HEK293 (cell line): ENCODE data around the gene ISYNA1.

Source experiments
- CTCF ChIA-PET: fragments of 350-600 bp; formaldehyde crosslinking; extraction: SDS; loops from one replicate; lab custom pipeline; 2021; ENCODE audit warnings: antibody characterized with exemption; lab: Yijun Ruan, JAX
- POLR2A ChIA-PET: fragments of 300-600 bp; formaldehyde crosslinking; extraction: SDS; loops from one replicate; lab custom pipeline; 2020; ENCODE audit warnings: antibody characterized with exemption, inconsistent platforms; lab: Yijun Ruan, JAX
- H3K27ac ChIP-seq: fragments of 200-500 bp; sonication (Bioruptor generic); 2 replicates; pipeline ENCODE4 v1.5.1; 2014; ENCODE audit warnings: low read depth, low read length, control low read depth, inconsistent platforms; ENCODE audit errors: extremely low read depth
- H3K36me3 ChIP-seq, 2 experiments: fragments of 200-500 bp in 1 of 2; sonication (Bioruptor generic) in 1 of 2; 1 replicate in 1 of 2; 2 replicates in 1 of 2; pipeline ENCODE4 v1.5.1; 2014 to 2017; ENCODE audit warnings: inconsistent platforms in 2 of 2, low read length in 2 of 2; ENCODE audit not compliant: control insufficient read depth in 2 of 2, insufficient read depth in 1 of 2
- H3K4me1 ChIP-seq: fragments of 200-500 bp; sonication (Bioruptor generic); 2 replicates; pipeline ENCODE4 v1.5.1; 2014; ENCODE audit warnings: mild to moderate bottlenecking, low read length, inconsistent platforms; ENCODE audit not compliant: control insufficient read depth, insufficient read depth
- H3K4me3 ChIP-seq: 2 replicates; pipeline ENCODE4 v1.5.1; 2011; ENCODE audit warnings: low read depth, mild to moderate bottlenecking, control low read depth, low read length, moderate library complexity
- H3K9me3 ChIP-seq: fragments of 200-500 bp; sonication (Bioruptor generic); 2 replicates; pipeline ENCODE4 v1.5.1; 2014; ENCODE audit warnings: low read depth, low read length, inconsistent platforms; ENCODE audit not compliant: control insufficient read depth, insufficient read depth
- IKZF3 ChIP-seq: fragments of 450-650 bp; IDR thresholded peaks from 2 replicates; pipeline ENCODE4 v1.5.0; 2018; ENCODE audit warnings: missing biosample characterization, mild to moderate bottlenecking, missing genetic modification characterization, moderate library complexity
- KLF8 ChIP-seq: fragments of 450-650 bp; formaldehyde crosslinking; IDR thresholded peaks from 2 replicates; pipeline ENCODE4 v1.5.1; 2016; ENCODE audit warnings: missing biosample characterization, missing genetic modification characterization
- KLF9 ChIP-seq: fragments of 450-650 bp; formaldehyde crosslinking; IDR thresholded peaks from 2 replicates; pipeline ENCODE4 v1.5.1; 2016; ENCODE audit warnings: missing biosample characterization, missing genetic modification characterization, low read depth
- PRDM6 ChIP-seq: fragments of 450-650 bp; formaldehyde crosslinking; IDR thresholded peaks from 2 replicates; pipeline ENCODE4 v1.5.1; 2017; ENCODE audit warnings: missing biosample characterization, missing genetic modification characterization
- REPIN1 ChIP-seq: fragments of 450-650 bp; formaldehyde crosslinking; IDR thresholded peaks from 2 replicates; pipeline ENCODE4 v1.5.1; 2017; ENCODE audit warnings: missing biosample characterization, missing genetic modification characterization, low read depth
- SCRT1 ChIP-seq: fragments of 450-650 bp; formaldehyde crosslinking; IDR thresholded peaks from 2 replicates; pipeline ENCODE4 v1.5.1; 2016; ENCODE audit warnings: missing biosample characterization, missing genetic modification characterization, borderline replicate concordance
- SETDB1 ChIP-seq: IDR thresholded peaks from one replicate; pipeline ENCODE4 v1.6.1; 2017; ENCODE audit warnings: mild to moderate bottlenecking, low read length, moderate library complexity, mixed read lengths; ENCODE audit not compliant: insufficient read length
- SP2 ChIP-seq: fragments of 450-650 bp; formaldehyde crosslinking; IDR thresholded peaks from 2 replicates; pipeline ENCODE4 v1.5.1; 2016; ENCODE audit warnings: missing biosample characterization, missing genetic modification characterization
- SP7 ChIP-seq: fragments of 450-650 bp; formaldehyde crosslinking; IDR thresholded peaks from 2 replicates; pipeline ENCODE4 v1.5.1; 2016; ENCODE audit warnings: missing biosample characterization, missing genetic modification characterization
- TSHZ1 ChIP-seq: fragments of 450-650 bp; formaldehyde crosslinking; IDR thresholded peaks from 2 replicates; pipeline ENCODE4 v1.5.1; 2016; ENCODE audit warnings: missing biosample characterization, missing genetic modification characterization, borderline replicate concordance
- YY2 ChIP-seq: fragments of 450-650 bp; formaldehyde crosslinking; IDR thresholded peaks from 2 replicates; pipeline ENCODE4 v1.5.1; 2016; ENCODE audit warnings: missing biosample characterization, missing genetic modification characterization
- ZBTB7A ChIP-seq: fragments of 450-650 bp; formaldehyde crosslinking; IDR thresholded peaks from 2 replicates; pipeline ENCODE4 v1.5.1; 2016; ENCODE audit warnings: low read depth, missing biosample characterization, missing genetic modification characterization
- ZNF133 ChIP-seq: fragments of 450-650 bp; formaldehyde crosslinking; IDR thresholded peaks from 2 replicates; pipeline ENCODE4 v1.5.1; 2016; ENCODE audit warnings: missing biosample characterization, missing genetic modification characterization
- ZNF16 ChIP-seq: fragments of 450-650 bp; formaldehyde crosslinking; IDR thresholded peaks from 2 replicates; pipeline ENCODE4 v1.5.1; 2016; ENCODE audit warnings: low read depth, missing biosample characterization, missing genetic modification characterization
- ZNF366 ChIP-seq: fragments of 450-650 bp; formaldehyde crosslinking; conservative IDR thresholded peaks from 2 replicates; pipeline ENCODE4 v1.5.1; 2016; ENCODE audit warnings: missing biosample characterization, missing genetic modification characterization
- ZNF394 ChIP-seq: fragments of 450-650 bp; formaldehyde crosslinking; IDR thresholded peaks from 2 replicates; pipeline ENCODE4 v1.5.1; 2016; ENCODE audit warnings: missing biosample characterization, missing genetic modification characterization, mild to moderate bottlenecking, moderate library complexity, borderline replicate concordance
- ZNF404 ChIP-seq: fragments of 450-650 bp; formaldehyde crosslinking; IDR thresholded peaks from 2 replicates; pipeline ENCODE4 v1.5.1; 2017; ENCODE audit warnings: missing biosample characterization, missing genetic modification characterization
- ZNF514 ChIP-seq: fragments of 450-650 bp; formaldehyde crosslinking; IDR thresholded peaks from 2 replicates; pipeline ENCODE4 v1.5.1; 2016; ENCODE audit warnings: missing biosample characterization, missing genetic modification characterization
- ZNF549 ChIP-seq: fragments of 450-650 bp; IDR thresholded peaks from 2 replicates; pipeline ENCODE4 v1.5.1; 2018; ENCODE audit warnings: missing biosample characterization, missing genetic modification characterization, mild to moderate bottlenecking, inconsistent platforms, moderate library complexity
- ZNF624 ChIP-seq: fragments of 450-650 bp; formaldehyde crosslinking; IDR thresholded peaks from 2 replicates; pipeline ENCODE4 v1.5.1; 2017; ENCODE audit warnings: missing biosample characterization, missing genetic modification characterization
- ZNF639 ChIP-seq: fragments of 450-650 bp; formaldehyde crosslinking; IDR thresholded peaks from 2 replicates; pipeline ENCODE4 v1.5.1; 2016; ENCODE audit warnings: missing biosample characterization, missing genetic modification characterization
- ZNF670 ChIP-seq: fragments of 450-650 bp; formaldehyde crosslinking; IDR thresholded peaks from 2 replicates; pipeline ENCODE4 v1.5.1; 2016; ENCODE audit warnings: missing biosample characterization, missing genetic modification characterization, low read depth
- ZNF692 ChIP-seq: fragments of 450-650 bp; formaldehyde crosslinking; IDR thresholded peaks from 2 replicates; pipeline ENCODE4 v1.5.1; 2016; ENCODE audit warnings: missing biosample characterization, missing genetic modification characterization
- ZNF707 ChIP-seq: fragments of 450-650 bp; formaldehyde crosslinking; IDR thresholded peaks from 2 replicates; pipeline ENCODE4 v1.5.1; 2016; ENCODE audit warnings: missing biosample characterization, missing genetic modification characterization
- ZNF830 ChIP-seq: fragments of 450-650 bp; IDR thresholded peaks from 2 replicates; pipeline ENCODE4 v1.5.0; 2018; ENCODE audit warnings: missing biosample characterization, missing genetic modification characterization, low read depth, mild to moderate bottlenecking, moderate library complexity
- TF ChIP-seq, protein P1 (sequence below): fragments of 450-650 bp; IDR thresholded peaks from 2 replicates; pipeline ENCODE4 v1.5.1; 2018; ENCODE audit warnings: missing biosample characterization, mild to moderate bottlenecking, missing genetic modification characterization

The ISYNA1 gene

GRCh38 chr19:18385675-18386542 is 52.0 kb downstream of the ISYNA1 start, which contains the start of gene GDF15:
Gene GDF15 (plus strand): TSS chr19:18386158. CDS start chr19:18386190, 32 bp downstream.
- Histone ChIP-seq H3K4me3 (no peak within 1 kb of the TSS), H3K27ac (no peak within 1 kb of the TSS), H3K36me3 (no peaks in the 10 kb centered on the region), H3K9me3 (no peaks in the 10 kb centered on the region), H3K4me1 (no peaks in the 10 kb centered on the region)
- CTCF ChIA-PET = interaction anchor here (0.5 to 5.6 kb wide), 16 partner anchors 10 to 676 kb away, joined by 3 to 68 read pairs (median 4); partner anchors contain the start of genes LRRC25 and SSBP4
- POLR2A ChIA-PET = no interaction called here
- no peak for TF ChIP-seq SP2 (tag by site-specific recombination)
- TF ChIP-seq SP7 = 0 out of 2 replicates have a peak, but pooled peaks have one; percentile 10
- no peak for TF ChIP-seq ZNF624 (tag by site-specific recombination)
- no peak for TF ChIP-seq ZNF670 (tag by site-specific recombination)
- peak; percentile 76 for TF ChIP-seq IKZF3 (tag by site-specific recombination)
- TF ChIP-seq ZNF16 (tag by site-specific recombination) = no peak
- no peak for TF ChIP-seq SCRT1
- no peak for TF ChIP-seq ZNF404 (tag by site-specific recombination)
- no peak for TF ChIP-seq ZNF830 (tag by site-specific recombination)
- TF ChIP-seq ZNF366 = no peak
- TF ChIP-seq REPIN1 (tag by site-specific recombination) = no peak
- no peak for TF ChIP-seq ZNF133
- TF ChIP-seq, protein P1, sequence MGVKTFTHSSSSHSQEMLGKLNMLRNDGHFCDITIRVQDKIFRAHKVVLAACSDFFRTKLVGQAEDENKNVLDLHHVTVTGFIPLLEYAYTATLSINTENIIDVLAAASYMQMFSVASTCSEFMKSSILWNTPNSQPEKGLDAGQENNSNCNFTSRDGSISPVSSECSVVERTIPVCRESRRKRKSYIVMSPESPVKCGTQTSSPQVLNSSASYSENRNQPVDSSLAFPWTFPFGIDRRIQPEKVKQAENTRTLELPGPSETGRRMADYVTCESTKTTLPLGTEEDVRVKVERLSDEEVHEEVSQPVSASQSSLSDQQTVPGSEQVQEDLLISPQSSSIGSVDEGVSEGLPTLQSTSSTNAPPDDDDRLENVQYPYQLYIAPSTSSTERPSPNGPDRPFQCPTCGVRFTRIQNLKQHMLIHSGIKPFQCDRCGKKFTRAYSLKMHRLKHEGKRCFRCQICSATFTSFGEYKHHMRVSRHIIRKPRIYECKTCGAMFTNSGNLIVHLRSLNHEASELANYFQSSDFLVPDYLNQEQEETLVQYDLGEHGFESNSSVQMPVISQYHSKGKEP (tag by site-specific recombination) = 0 out of 2 replicates have a peak, but pooled peaks have one; percentile 46
- TF ChIP-seq ZNF639 (tag by site-specific recombination) = no peak
- TF ChIP-seq KLF8 = no peak
- no peak for TF ChIP-seq SETDB1
- no peak for TF ChIP-seq ZNF707
- no peak for TF ChIP-seq ZNF514 (tag by site-specific recombination)
- no peak for TF ChIP-seq ZBTB7A (tag by site-specific recombination)
- no peak for TF ChIP-seq TSHZ1 (tag by site-specific recombination)
- TF ChIP-seq ZNF394 (tag by site-specific recombination) = peak; percentile 26; the same call in 1 of the 2 replicates
- TF ChIP-seq PRDM6 = no peak
- no peak for TF ChIP-seq YY2
- 0 out of 2 replicates have a peak, but pooled peaks have one; percentile 16 for TF ChIP-seq KLF9 (tag by site-specific recombination)
- TF ChIP-seq ZNF692 (tag by site-specific recombination) = 0 out of 2 replicates have a peak, but pooled peaks have one; percentile 10
- no peak for TF ChIP-seq ZNF549
